ENCODE data around the gene ZNF597.

The ZNF597 gene

DNA sequence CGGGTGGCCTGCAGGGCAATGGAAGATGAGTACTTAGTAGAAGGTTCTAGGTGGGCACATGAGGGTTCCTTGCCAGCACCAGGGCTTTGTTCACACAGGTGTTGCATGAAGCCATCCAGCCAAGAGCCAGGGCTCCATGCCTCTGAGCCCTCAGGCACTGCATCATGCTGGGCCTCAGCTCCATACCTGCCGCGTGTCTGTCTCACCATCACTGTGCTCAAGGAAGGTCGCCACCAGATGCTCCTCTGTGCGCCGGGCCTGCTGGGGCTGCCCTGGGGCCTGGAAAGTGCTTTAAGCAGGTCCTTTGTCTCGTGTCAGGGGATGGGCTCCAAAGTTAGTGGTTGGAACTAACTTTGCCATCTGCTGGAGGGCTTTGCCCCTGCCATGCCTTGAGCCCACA lies 26.4 kb upstream of the ZNF597 start:
- no peak overlapping the region for H3K4me3 ChIP-seq (ENCODE audit: low read depth, low read length, poor library complexity, severe bottlenecking)
- H2AFZ ChIP-seq (ENCODE audit: low read length), result no peak overlapping the region
- TF ChIP-seq EZH2 (IDR thresholded peaks at IDR 0.05; ENCODE audit: borderline replicate concordance, low read length), result no peak
- TF ChIP-seq, protein P1, sequence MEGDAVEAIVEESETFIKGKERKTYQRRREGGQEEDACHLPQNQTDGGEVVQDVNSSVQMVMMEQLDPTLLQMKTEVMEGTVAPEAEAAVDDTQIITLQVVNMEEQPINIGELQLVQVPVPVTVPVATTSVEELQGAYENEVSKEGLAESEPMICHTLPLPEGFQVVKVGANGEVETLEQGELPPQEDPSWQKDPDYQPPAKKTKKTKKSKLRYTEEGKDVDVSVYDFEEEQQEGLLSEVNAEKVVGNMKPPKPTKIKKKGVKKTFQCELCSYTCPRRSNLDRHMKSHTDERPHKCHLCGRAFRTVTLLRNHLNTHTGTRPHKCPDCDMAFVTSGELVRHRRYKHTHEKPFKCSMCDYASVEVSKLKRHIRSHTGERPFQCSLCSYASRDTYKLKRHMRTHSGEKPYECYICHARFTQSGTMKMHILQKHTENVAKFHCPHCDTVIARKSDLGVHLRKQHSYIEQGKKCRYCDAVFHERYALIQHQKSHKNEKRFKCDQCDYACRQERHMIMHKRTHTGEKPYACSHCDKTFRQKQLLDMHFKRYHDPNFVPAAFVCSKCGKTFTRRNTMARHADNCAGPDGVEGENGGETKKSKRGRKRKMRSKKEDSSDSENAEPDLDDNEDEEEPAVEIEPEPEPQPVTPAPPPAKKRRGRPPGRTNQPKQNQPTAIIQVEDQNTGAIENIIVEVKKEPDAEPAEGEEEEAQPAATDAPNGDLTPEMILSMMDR (IDR thresholded peaks at IDR 0.05; ENCODE audit: low read length), result no peak
- H3K4me2 ChIP-seq (ENCODE audit: low read length), result no peak overlapping the region
- H3K9me2 ChIP-seq (ENCODE audit: low read depth, low read length), result no peaks in the 10 kb centered on the region
- no peaks in the 10 kb centered on the region for H3K4me1 ChIP-seq (ENCODE audit: insufficient read depth, low read length, severe bottlenecking)
- H3K9ac ChIP-seq (ENCODE audit: low read length), result no peak overlapping the region
- H3K79me2 ChIP-seq (ENCODE audit: insufficient read depth, low read length), result peaks cover 21% of the 10 kb centered on the region
- peaks cover 29% of the 10 kb centered on the region for H3K36me3 ChIP-seq (ENCODE audit: insufficient read depth, low read length)
- H3K27ac ChIP-seq (ENCODE audit: low read depth, low read length, poor library complexity, severe bottlenecking), result no peak overlapping the region
- H3F3A ChIP-seq (ENCODE audit: insufficient read depth, low read length), result no peaks in the 10 kb centered on the region
- H3K9me3 ChIP-seq (ENCODE audit: low read length), result 0 out of 2 replicates have a peak, but pooled peaks cover 3% of the 10 kb centered on the region
- H3K27me3 ChIP-seq (ENCODE audit: insufficient read depth, low read length), result no peaks in the 10 kb centered on the region
- no peaks in the 10 kb centered on the region for H4K20me1 ChIP-seq (ENCODE audit: insufficient read depth, low read length)

DNA sequence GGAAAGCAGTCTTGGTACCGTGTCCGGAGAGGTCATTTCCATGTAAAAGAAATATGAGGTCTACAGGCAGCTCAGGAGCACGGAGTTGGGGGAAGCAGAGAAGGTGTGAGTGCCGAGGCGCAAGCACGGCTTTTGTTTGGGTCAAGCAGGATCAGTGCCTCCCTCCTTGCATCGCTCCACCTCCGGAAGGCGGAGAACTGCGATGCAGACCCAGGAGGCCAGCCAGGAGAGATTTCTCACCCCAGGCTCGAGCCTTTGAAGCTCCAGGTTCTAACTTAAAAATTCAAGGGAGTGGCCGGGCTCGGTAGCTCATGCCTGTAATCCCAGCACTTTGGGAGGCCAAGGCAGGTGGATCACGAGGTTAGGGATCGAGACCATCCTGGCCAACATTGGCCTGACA lies 25.2 kb upstream of the ZNF597 start:
- Histone ChIP-seq H3K36me3 (ENCODE audit: insufficient read depth, low read length) (peaks cover 29% of the 10 kb centered on the region), H3K9me2 (ENCODE audit: low read depth, low read length) (no peaks in the 10 kb centered on the region), H3K9me3 (ENCODE audit: low read length) (0 out of 2 replicates have a peak, but pooled peaks cover 3% of the 10 kb centered on the region), H3K4me2 (ENCODE audit: low read length) (no peak overlapping the region), H3K79me2 (ENCODE audit: insufficient read depth, low read length) (peaks cover 32% of the 10 kb centered on the region), H3K9ac (ENCODE audit: low read length) (no peak overlapping the region), H4K20me1 (ENCODE audit: insufficient read depth, low read length) (no peaks in the 10 kb centered on the region), H2AFZ (ENCODE audit: low read length) (no peak overlapping the region), H3K4me3 (ENCODE audit: low read depth, low read length, poor library complexity, severe bottlenecking) (no peak overlapping the region), H3F3A (ENCODE audit: insufficient read depth, low read length) (no peaks in the 10 kb centered on the region), H3K4me1 (ENCODE audit: insufficient read depth, low read length, severe bottlenecking) (no peaks in the 10 kb centered on the region), H3K27me3 (ENCODE audit: insufficient read depth, low read length) (no peaks in the 10 kb centered on the region), H3K27ac (ENCODE audit: low read depth, low read length, poor library complexity, severe bottlenecking) (no peak overlapping the region)
- TF ChIP-seq, protein P1 (IDR thresholded peaks at IDR 0.05; ENCODE audit: low read length), result no peak
- no peak for TF ChIP-seq EZH2 (IDR thresholded peaks at IDR 0.05; ENCODE audit: borderline replicate concordance, low read length)

DNA sequence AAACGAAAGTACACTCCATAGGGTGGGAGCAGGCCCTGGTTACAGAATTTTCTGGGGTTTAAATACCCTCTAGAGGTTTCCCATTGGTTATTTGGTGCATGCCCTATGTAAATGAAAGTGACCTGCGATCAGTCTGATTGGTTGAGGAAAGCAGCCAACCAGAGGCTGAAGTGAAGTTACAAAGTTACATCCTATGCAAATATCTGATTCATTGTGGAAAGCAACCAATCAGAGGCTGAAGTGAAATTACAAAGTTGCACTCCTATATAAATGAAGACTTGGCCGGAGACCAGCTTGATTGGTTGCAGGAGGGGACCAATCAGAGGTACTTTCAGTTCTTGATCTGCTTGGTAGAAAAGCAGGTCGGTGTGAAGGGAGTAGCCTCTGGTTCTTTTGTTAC lies 24.6 kb upstream of the ZNF597 start:
- no peak overlapping the region for H3K4me2 ChIP-seq (ENCODE audit: low read length)
- no peak overlapping the region for H3K9ac ChIP-seq (ENCODE audit: low read length)
- H4K20me1 ChIP-seq (ENCODE audit: insufficient read depth, low read length), result no peaks in the 10 kb centered on the region
- H2AFZ ChIP-seq (ENCODE audit: low read length), result no peak overlapping the region
- H3K9me3 ChIP-seq (ENCODE audit: low read length), result 0 out of 2 replicates have a peak, but pooled peaks cover 3% of the 10 kb centered on the region
- H3K79me2 ChIP-seq (ENCODE audit: insufficient read depth, low read length), result peaks cover 34% of the 10 kb centered on the region
- no peaks in the 10 kb centered on the region for H3K27me3 ChIP-seq (ENCODE audit: insufficient read depth, low read length)
- peaks cover 24% of the 10 kb centered on the region for H3K36me3 ChIP-seq (ENCODE audit: insufficient read depth, low read length)
- H3K9me2 ChIP-seq (ENCODE audit: low read depth, low read length), result no peaks in the 10 kb centered on the region
- no peaks in the 10 kb centered on the region for H3K4me1 ChIP-seq (ENCODE audit: insufficient read depth, low read length, severe bottlenecking)
- TF ChIP-seq, protein P1 (IDR thresholded peaks at IDR 0.05; ENCODE audit: low read length), result no peak
- TF ChIP-seq EZH2 (IDR thresholded peaks at IDR 0.05; ENCODE audit: borderline replicate concordance, low read length), result no peak
- no peaks in the 10 kb centered on the region for H3F3A ChIP-seq (ENCODE audit: insufficient read depth, low read length)
- H3K27ac ChIP-seq (ENCODE audit: low read depth, low read length, poor library complexity, severe bottlenecking), result no peak overlapping the region
- H3K4me3 ChIP-seq (ENCODE audit: low read depth, low read length, poor library complexity, severe bottlenecking), result no peak overlapping the region
